ENCODE measurements around the gene ACSL5. TPM values are rescaled to one million over a fixed set of nuclear protein-coding genes. Genes with fewer than 3 reads are reported as not detected.
A peak's percentile ranks its signal among the peaks of the same experiment; 100 is the strongest.

Gene ACSL5
- polyA plus RNA-seq, 1 donor (not counting 4 experiments of a cell fraction or from before 2014, with no cell fraction given), result 0.04 TPM

- FAIRE-seq (no peak), DNase-seq (ENCODE audit: low read depth, low spot score) (peak; percentile 32)
- H3K9me3 ChIP-seq (ENCODE audit: control insufficient read depth, low read depth, low read length), result no peaks in the 10 kb centered on the region
- H3K4me2 ChIP-seq (ENCODE audit: control insufficient read depth, extremely low read depth, insufficient read depth, low read depth, low read length), result peak within 1 kb of the TSS; percentile 95
- peaks cover 65% of the 10 kb centered on the region for H3K79me2 ChIP-seq (ENCODE audit: control insufficient read depth, insufficient read depth, low read length)
- H2AFZ ChIP-seq (ENCODE audit: control insufficient read depth, low read length), result peak within 1 kb of the TSS; percentile 93
- peak within 1 kb of the TSS; percentile 86 to 99 (median 98) for H3K4me3 ChIP-seq (ENCODE audit: control insufficient read depth in 2 of 3, extremely low read depth in 1 of 3, insufficient read depth in 2 of 3, low read depth in 1 of 3, low read length in 3 of 3)
- H3K4me1 ChIP-seq (ENCODE audit: control insufficient read depth, extremely low read depth, insufficient read depth, low read length), result peaks cover 17% of the 10 kb centered on the region
- dilution Hi-C loops (cut with MboI; ENCODE audit: extremely low pct_ligation_motif_present, low sequenced_read_pairs), result no loop called here
- TF ChIP-seq, protein P1, sequence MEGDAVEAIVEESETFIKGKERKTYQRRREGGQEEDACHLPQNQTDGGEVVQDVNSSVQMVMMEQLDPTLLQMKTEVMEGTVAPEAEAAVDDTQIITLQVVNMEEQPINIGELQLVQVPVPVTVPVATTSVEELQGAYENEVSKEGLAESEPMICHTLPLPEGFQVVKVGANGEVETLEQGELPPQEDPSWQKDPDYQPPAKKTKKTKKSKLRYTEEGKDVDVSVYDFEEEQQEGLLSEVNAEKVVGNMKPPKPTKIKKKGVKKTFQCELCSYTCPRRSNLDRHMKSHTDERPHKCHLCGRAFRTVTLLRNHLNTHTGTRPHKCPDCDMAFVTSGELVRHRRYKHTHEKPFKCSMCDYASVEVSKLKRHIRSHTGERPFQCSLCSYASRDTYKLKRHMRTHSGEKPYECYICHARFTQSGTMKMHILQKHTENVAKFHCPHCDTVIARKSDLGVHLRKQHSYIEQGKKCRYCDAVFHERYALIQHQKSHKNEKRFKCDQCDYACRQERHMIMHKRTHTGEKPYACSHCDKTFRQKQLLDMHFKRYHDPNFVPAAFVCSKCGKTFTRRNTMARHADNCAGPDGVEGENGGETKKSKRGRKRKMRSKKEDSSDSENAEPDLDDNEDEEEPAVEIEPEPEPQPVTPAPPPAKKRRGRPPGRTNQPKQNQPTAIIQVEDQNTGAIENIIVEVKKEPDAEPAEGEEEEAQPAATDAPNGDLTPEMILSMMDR (optimal IDR thresholded peaks at IDR 0.05 in 1 of 3, IDR thresholded peaks at IDR 0.05 in 1 of 3, conservative IDR thresholded peaks at IDR 0.05 in 1 of 3; ENCODE audit: extremely low read depth in 1 of 3, insufficient read depth in 2 of 3, low read length in 3 of 3), result peak; percentile 18 to 42 (median 18)
- no peak for TF ChIP-seq EZH2 (IDR thresholded peaks at IDR 0.05; ENCODE audit: low read length)
- no peaks in the 10 kb centered on the region for H4K20me1 ChIP-seq (ENCODE audit: control insufficient read depth, extremely low read depth, insufficient read depth, low read length)
- H3K36me3 ChIP-seq (ENCODE audit: control insufficient read depth in 2 of 2, extremely low read depth in 1 of 2, insufficient read depth in 2 of 2, low read length in 2 of 2), result peaks cover 0 to 2% of the 10 kb centered on the region in 2 experiments
- H3K27me3 ChIP-seq (ENCODE audit: control insufficient read depth, extremely low read depth, insufficient read depth, low read length), result no peaks in the 10 kb centered on the region
- peak within 1 kb of the TSS; percentile 90 for H3K27ac ChIP-seq (ENCODE audit: control insufficient read depth, insufficient read depth, low read length)
- H3K9ac ChIP-seq (ENCODE audit: control insufficient read depth, extremely low read depth, insufficient read depth, low read length), result peak within 1 kb of the TSS; percentile 97
- H3K9me1 ChIP-seq (ENCODE audit: control insufficient read depth, extremely low read depth, insufficient read depth, low read length), result no peaks in the 10 kb centered on the region
Measured at GRCh38 chr10:112446855-112447619, 73.1 kb downstream of the ACSL5 start, which contains the start of the genes VTI1A and ZDHHC6. Gene VTI1A (plus strand): TSS chr10:112447215. CDS start chr10:112447374, 159 bp downstream. Gene ZDHHC6 (minus strand): TSS chr10:112446914. CDS start chr10:112445436, 1,478 bp downstream.

DNA sequence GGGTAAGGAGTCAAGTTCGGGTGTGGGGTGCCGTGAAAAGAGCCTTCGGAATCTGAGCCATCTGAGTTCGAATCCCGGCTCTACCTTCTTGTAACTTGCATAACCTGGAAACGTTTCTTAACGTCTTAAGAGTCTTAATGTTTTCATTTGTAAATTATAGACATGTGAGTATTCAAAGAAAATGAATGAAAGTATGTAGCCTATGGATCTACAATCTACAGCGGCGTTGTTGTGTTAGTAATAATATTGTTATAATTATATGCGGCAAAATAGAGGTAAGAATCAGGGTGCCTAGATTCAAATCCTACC, 73.7 kb downstream of the ACSL5 start:
- Histone ChIP-seq H3K4me3 (ENCODE audit: control insufficient read depth in 2 of 3, extremely low read depth in 1 of 3, insufficient read depth in 2 of 3, low read depth in 1 of 3, low read length in 3 of 3) (peak overlapping the region; percentile 86 to 99 (median 98)), H3K79me2 (ENCODE audit: control insufficient read depth, insufficient read depth, low read length) (peaks cover 66% of the 10 kb centered on the region), H3K27me3 (ENCODE audit: control insufficient read depth, extremely low read depth, insufficient read depth, low read length) (no peaks in the 10 kb centered on the region), H3K36me3 (ENCODE audit: control insufficient read depth in 2 of 2, extremely low read depth in 1 of 2, insufficient read depth in 2 of 2, low read length in 2 of 2) (peaks cover 0 to 2% of the 10 kb centered on the region in 2 experiments), H3K9ac (ENCODE audit: control insufficient read depth, extremely low read depth, insufficient read depth, low read length) (peak overlapping the region; percentile 97), H3K4me2 (ENCODE audit: control insufficient read depth, extremely low read depth, insufficient read depth, low read depth, low read length) (peak overlapping the region; percentile 95), H4K20me1 (ENCODE audit: control insufficient read depth, extremely low read depth, insufficient read depth, low read length) (no peaks in the 10 kb centered on the region), H3K9me3 (ENCODE audit: control insufficient read depth, low read depth, low read length) (no peaks in the 10 kb centered on the region), H3K9me1 (ENCODE audit: control insufficient read depth, extremely low read depth, insufficient read depth, low read length) (no peaks in the 10 kb centered on the region), H3K27ac (ENCODE audit: control insufficient read depth, insufficient read depth, low read length) (peak overlapping the region; percentile 90), H3K4me1 (ENCODE audit: control insufficient read depth, extremely low read depth, insufficient read depth, low read length) (peaks cover 17% of the 10 kb centered on the region), H2AFZ (ENCODE audit: control insufficient read depth, low read length) (peak overlapping the region; percentile 93)
- DNase-seq (ENCODE audit: low read depth, low spot score) (no peak), FAIRE-seq (no peak)
- dilution Hi-C loops (cut with MboI; ENCODE audit: extremely low pct_ligation_motif_present, low sequenced_read_pairs), result no loop called here
- TF ChIP-seq, protein P1 (optimal IDR thresholded peaks at IDR 0.05 in 1 of 3, IDR thresholded peaks at IDR 0.05 in 1 of 3, conservative IDR thresholded peaks at IDR 0.05 in 1 of 3; ENCODE audit: extremely low read depth in 1 of 3, insufficient read depth in 2 of 3, low read length in 3 of 3), result no peak
- TF ChIP-seq EZH2 (IDR thresholded peaks at IDR 0.05; ENCODE audit: low read length), result no peak

Data from keratinocyte (primary cell).